BJ (cell line): ENCODE measurements around the gene RBM20. TPM values are rescaled to one million over a fixed set of nuclear protein-coding genes. Genes with fewer than 3 reads are reported as not detected.
"Not testable (repeated sequence)": the region's sequence is repeated elsewhere in the genome, so short reads cannot be mapped to it uniquely, and the experiment has no call there.

ENCODE experiments used
- CTCF ChIA-PET: fragments of 350-600 bp; formaldehyde crosslinking; extraction: SDS; loops from one replicate; lab custom pipeline; 2021; ENCODE audit warnings: antibody characterized with exemption, inconsistent platforms; lab: Yijun Ruan, JAX
- POLR2A ChIA-PET: fragments of 300-600 bp; sonication (Branson Sonifier 250); formaldehyde crosslinking; extraction: SDS; loops from one replicate; lab custom pipeline; 2021; ENCODE audit warnings: antibody characterized with exemption; lab: Charles Lee
- DNase-seq: peaks from one replicate; pipeline ENCODE4 v3.0.0-alpha.2; 2011; ENCODE audit warnings: low read depth
- H3K27me3 ChIP-seq: 2 replicates; pipeline ENCODE4 v1.6.0; 2011; ENCODE audit warnings: low read length; ENCODE audit not compliant: control insufficient read depth, insufficient read depth
- H3K36me3 ChIP-seq: 2 replicates; pipeline ENCODE4 v1.5.1; 2011; ENCODE audit warnings: low read length; ENCODE audit not compliant: control insufficient read depth, insufficient read depth
- H3K4me3 ChIP-seq: 2 replicates; pipeline ENCODE4 v1.5.1; 2011; ENCODE audit warnings: low read depth, mild to moderate bottlenecking, control low read depth, low read length
- CTCF ChIP-seq: IDR thresholded peaks from 2 replicates; pipeline ENCODE4 v1.5.1; 2011; ENCODE audit warnings: low read depth, mild to moderate bottlenecking, control low read depth, inconsistent platforms, low read length, moderate library complexity; ENCODE audit not compliant: insufficient read depth
- polyA plus RNA-seq: library from polyadenylated mRNA; depleted of rRNA; stranded (reverse); fragments of >200 nt; gene quantifications from 2 replicates; pipeline ENCODE4 v1.2.3, GENCODE V29; 2011

RBM20 gene
- polyA plus RNA-seq, 1 experiment = not detected

GRCh38 chr10:110655320-110655719 is 11.2 kb downstream of the RBM20 start:
- Histone ChIP-seq H3K4me3 (no peak overlapping the region), H3K27me3 (peaks cover 24% of the 10 kb centered on the region), H3K36me3 (no peaks in the 10 kb centered on the region)
- ChIA-PET POLR2A (interaction anchor here (0.6 kb wide), 1 partner anchor 17 kb away, joined by 3 read pairs; no protein-coding TSS in a partner anchor), CTCF (interaction anchor here (0.6 kb wide), 1 partner anchor 16 kb away, joined by 3 read pairs; no protein-coding TSS in a partner anchor)
- TF ChIP-seq CTCF = no peak
- no peak for DNase-seq

- no peak for TF ChIP-seq CTCF
- no peak for DNase-seq
- Histone ChIP-seq H3K36me3 (no peaks in the 10 kb centered on the region), H3K27me3 (peaks cover 21% of the 10 kb centered on the region), H3K4me3 (no peak overlapping the region)
- ChIA-PET POLR2A (no interaction called here), CTCF (interaction anchor here (1.3 kb wide), 1 partner anchor 15 kb away, joined by 4 read pairs; no protein-coding TSS in a partner anchor)
Observed at GRCh38 chr10:110656612-110657011, 12.5 kb downstream of the RBM20 start.

DNA sequence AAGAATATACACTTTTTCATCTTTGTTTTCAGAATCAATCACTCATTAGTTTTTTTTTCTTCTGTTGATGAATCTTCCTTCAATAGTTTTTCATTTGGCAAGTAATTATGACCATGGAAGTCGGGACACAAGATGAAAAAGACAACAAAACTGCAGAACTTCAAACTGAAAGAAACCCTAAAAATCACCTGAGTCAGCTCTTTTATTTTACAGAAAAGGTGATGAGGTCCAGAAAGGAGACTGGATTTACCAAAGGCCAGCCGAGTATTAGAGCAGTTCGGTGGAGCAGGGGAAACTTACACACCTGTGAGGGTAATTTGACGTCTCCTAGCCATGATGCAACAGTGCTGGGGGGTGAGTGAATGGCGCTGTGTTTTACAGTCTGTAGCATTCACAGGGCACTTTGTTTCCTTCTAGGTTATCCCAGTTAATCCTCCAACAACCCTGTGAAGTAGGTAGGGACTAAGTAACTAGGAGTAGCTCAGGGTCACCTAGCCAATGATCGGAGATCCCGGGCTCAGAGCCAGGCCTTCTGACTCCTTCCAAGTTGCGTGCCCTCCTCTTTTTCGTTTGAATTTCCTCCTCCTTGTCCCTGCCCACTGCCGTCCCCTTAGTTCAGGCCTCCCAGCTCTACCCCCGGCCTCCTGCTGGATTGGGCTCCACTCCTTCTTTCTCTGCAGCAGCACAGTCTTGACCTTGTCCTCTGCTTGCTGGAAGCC is 14.0 kb downstream of the RBM20 start:
- no peaks in the 10 kb centered on the region for H3K36me3 ChIP-seq
- POLR2A ChIA-PET = no interaction called here
- CTCF ChIA-PET = interaction anchor here (1.3 kb wide), 1 partner anchor 14 kb away, joined by 4 read pairs; no protein-coding TSS in a partner anchor

DNA sequence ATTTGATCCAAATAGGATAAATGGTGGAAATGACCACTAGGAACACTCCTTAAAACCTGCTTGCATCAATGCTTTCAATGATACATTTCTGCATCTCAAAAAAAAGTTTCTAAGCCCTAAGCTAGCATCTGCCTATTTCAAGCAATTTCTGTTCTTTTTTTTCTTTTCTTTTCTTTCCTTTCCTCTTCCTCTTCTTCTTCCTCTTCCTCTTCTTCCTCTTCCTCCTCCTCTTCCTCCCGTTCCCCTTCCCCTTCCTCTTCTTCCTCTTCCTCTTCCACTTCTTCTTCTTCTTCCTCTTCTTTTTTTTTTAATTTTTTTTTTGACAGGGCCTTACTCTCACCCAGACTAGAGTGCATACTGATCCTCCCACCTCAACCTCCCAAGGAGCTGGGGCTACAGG is 15.4 kb downstream of the RBM20 start:
- Histone ChIP-seq H3K36me3 (no peaks in the 10 kb centered on the region), H3K4me3 (no peak overlapping the region), H3K27me3 (peaks cover 16% of the 10 kb centered on the region)
- TF ChIP-seq CTCF = no peak
- CTCF ChIA-PET = interaction anchor here (2.7 kb wide), 1 partner anchor 12 kb away, joined by 9 read pairs; no protein-coding TSS in a partner anchor
- POLR2A ChIA-PET = no interaction called here
- DNase-seq = no peak

More for the DNA sequence above, 14.0 kb downstream of the RBM20 start:
- DNase-seq = no peak
- peaks cover 21% of the 10 kb centered on the region for H3K27me3 ChIP-seq
- TF ChIP-seq CTCF = no peak
- no peak overlapping the region for H3K4me3 ChIP-seq

DNA sequence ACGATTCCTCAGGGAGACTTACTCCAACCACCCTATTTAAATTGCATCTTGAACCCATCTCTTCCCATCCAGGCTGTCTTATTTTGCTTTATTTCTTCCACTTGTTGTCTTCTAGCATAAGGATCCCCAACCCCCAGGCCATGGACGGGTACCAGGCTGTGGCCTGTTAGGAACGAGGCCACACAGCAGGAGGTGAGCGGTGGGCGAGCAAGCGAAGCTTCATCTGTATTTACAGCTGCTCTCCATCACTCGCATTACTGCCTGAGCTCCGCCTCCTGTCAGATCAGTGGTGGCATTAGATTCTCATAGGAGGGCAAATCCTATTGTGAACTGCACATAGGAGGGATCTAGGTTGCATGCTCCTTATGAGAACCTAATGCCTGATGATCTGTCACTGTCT is 16.2 kb downstream of the RBM20 start:
- H3K4me3 ChIP-seq, H3K36me3 ChIP-seq, DNase-seq, POLR2A ChIA-PET: not testable (repeated sequence)
- H3K27me3 ChIP-seq = peaks cover 15% of the 10 kb centered on the region
- CTCF ChIA-PET = interaction anchor here (2.7 kb wide), 1 partner anchor 12 kb away, joined by 9 read pairs; no protein-coding TSS in a partner anchor
